Esophagus squamous epithelium (tissue), 5 donors: ENCODE data around the gene EFCAB6. TPM values are rescaled to one million over a fixed set of nuclear protein-coding genes. Genes with fewer than 3 reads are reported as not detected.

Experiments used
- DNase-seq: peaks from one replicate; lab custom pipeline; 2025; lab: John Stamatoyannopoulos, UW
- H3K27ac ChIP-seq, 4 donors: fragments of 200-600 bp; sonication (generic); one replicate each; pipeline ENCODE4 v1.5.1; 2016 to 2019; ENCODE audit warnings: mild to moderate bottlenecking in 1 of 4
- H3K27me3 ChIP-seq, 4 donors: fragments of 200-600 bp; sonication (generic); 1 replicate in 3 of 4; 2 replicates in 1 of 4; pipeline versions ENCODE4 v1.5.1 to v1.6.0; 2017 to 2021; ENCODE audit warnings: antibody characterized with exemption in 1 of 4
- H3K36me3 ChIP-seq, 3 donors: fragments of 200-600 bp; sonication (generic); one replicate each; pipeline ENCODE4 v1.5.1; 2016 to 2019
- H3K4me1 ChIP-seq, 3 donors: fragments of 200-600 bp; sonication (generic); one replicate each; pipeline ENCODE4 v1.5.1; 2017 to 2019
- H3K4me3 ChIP-seq, 4 donors: fragments of 200-600 bp; sonication (generic); 1 replicate in 3 of 4; 2 replicates in 1 of 4; pipeline ENCODE4 v1.5.1; 2016 to 2019; ENCODE audit warnings: mild to moderate bottlenecking in 2 of 4, moderate library complexity in 1 of 4
- H3K9me3 ChIP-seq, 3 donors: fragments of 200-600 bp; sonication (generic); one replicate each; pipeline ENCODE4 v1.5.1; 2016 to 2019
- POLR2A ChIP-seq, 4 donors: fragments of 450-650 bp; IDR thresholded peaks; one replicate each; pipeline ENCODE4 v1.6.1; 2017; ENCODE audit warnings: antibody characterized with exemption in 4 of 4, mild to moderate bottlenecking in 4 of 4, moderate library complexity in 3 of 4
- WGBS, 2 donors: methylation state at CpG; one replicate each; pipeline ENCODE4 v1.1.5; 2018; 5-methylcytosine and 5-hydroxymethylcytosine counted together
- intact Hi-C: fragments of 100-400 bp; cut with DNase I; formaldehyde crosslinking; loops from one replicate; pipeline ENCODE4 v1.15.0; 2022
- total RNA-seq, 4 donors: library from RNA; depleted of rRNA; stranded (reverse); fragments of >200 nt; gene quantifications; one replicate each; pipeline ENCODE4 v1.1.0, GENCODE V29; 2016
- TF ChIP-seq, protein P1 (sequence below), 6 experiments: fragments of 450-650 bp in 4 of 6; fragments of 200-600 bp in 2 of 6; sonication (generic) in 2 of 6; IDR thresholded peaks; one replicate each; pipeline ENCODE4 v1.5.1; 2016 to 2019; ENCODE audit warnings: antibody characterized with exemption in 6 of 6, mild to moderate bottlenecking in 4 of 6, moderate library complexity in 4 of 6
- donor health status: DM: yes; HTN: yes; CAD: no.

The EFCAB6 gene
- total RNA-seq, 4 donors from 2014 or later = 0.22 to 1.5 (median 0.90) TPM

DNA sequence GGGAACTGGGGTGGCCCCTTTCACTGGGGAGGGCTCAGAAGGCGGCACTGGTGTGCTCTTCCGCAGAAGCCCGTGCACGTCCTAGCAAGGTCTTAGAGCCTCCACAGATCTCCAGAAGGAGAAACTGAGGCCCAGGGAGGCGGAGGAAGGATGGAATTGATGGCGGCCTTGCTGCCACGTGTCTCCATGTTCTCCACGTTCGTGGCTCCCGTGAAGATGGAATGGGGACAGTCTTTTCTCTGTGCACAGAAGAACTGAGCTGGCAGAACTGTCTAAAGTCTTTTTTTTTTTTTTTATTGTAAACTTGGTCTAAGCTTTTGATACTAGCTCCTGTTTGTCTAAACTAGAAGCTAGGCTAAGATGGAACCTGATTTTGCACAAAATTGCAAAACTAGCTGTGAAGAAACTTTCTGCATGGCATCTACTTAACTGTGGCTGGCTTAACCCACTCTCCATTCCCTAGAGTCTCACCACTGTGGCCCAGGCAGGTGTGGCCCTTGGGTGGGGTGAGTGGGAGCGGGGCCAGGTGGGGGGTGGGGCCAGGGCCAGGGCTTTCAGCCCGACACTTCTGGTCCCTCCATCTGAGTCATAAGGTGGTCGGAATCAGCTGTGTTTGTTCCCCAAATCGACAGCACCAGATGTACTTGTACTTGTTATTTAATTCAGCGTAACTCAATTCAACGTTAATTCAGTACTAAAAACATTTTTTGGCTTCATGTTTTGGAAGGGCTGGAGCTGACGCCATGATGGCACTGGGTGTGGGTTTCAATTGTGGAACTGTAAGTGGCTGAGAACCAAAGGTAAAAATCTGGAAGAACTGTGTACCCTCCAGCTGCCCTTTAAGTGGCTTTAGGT, 279.6 kb downstream of the EFCAB6 start:
- WGBS, 2 donors = 77 to 81% methylated on average over 10 to 12 of the region's 17 CpGs
- H3K27ac ChIP-seq = peak overlapping the region in 1 of 4 donors; percentile 21
- no peak overlapping the region for H3K4me3 ChIP-seq
- TF ChIP-seq POLR2A (IDR thresholded peaks at IDR 0.05) = no peak
- TF ChIP-seq, protein P1, sequence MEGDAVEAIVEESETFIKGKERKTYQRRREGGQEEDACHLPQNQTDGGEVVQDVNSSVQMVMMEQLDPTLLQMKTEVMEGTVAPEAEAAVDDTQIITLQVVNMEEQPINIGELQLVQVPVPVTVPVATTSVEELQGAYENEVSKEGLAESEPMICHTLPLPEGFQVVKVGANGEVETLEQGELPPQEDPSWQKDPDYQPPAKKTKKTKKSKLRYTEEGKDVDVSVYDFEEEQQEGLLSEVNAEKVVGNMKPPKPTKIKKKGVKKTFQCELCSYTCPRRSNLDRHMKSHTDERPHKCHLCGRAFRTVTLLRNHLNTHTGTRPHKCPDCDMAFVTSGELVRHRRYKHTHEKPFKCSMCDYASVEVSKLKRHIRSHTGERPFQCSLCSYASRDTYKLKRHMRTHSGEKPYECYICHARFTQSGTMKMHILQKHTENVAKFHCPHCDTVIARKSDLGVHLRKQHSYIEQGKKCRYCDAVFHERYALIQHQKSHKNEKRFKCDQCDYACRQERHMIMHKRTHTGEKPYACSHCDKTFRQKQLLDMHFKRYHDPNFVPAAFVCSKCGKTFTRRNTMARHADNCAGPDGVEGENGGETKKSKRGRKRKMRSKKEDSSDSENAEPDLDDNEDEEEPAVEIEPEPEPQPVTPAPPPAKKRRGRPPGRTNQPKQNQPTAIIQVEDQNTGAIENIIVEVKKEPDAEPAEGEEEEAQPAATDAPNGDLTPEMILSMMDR (IDR thresholded peaks at IDR 0.05) = no peak
- DNase-seq = no peak
- H3K36me3 ChIP-seq = no peaks in the 10 kb centered on the region
- intact Hi-C loops = no loop called here
- H3K9me3 ChIP-seq = no peaks in the 10 kb centered on the region
- peaks cover 10 to 62% (median 13%) of the 10 kb centered on the region in 3 donors for H3K4me1 ChIP-seq
- H3K27me3 ChIP-seq = no peaks in the 10 kb centered on the region

DNA sequence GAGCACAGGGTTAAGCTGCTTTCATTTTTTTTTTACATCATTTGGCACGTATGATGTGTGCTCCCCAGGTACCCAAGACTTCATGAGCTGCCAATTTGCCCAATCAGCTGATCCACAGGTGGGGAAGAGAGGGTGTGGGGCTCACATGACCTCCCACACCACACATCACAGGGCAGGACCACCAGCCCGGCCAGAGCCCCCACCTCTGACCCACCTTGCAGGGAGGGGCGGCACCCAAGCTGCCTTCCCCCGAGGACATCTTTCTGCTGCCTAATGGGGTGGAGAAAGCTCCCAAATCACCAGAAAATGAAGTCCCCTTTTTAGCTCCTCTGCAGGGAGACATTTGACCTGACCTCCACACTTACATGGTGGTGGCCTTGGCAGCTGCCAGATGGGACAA, 280.5 kb downstream of the EFCAB6 start:
- intact Hi-C loops = no loop called here
- Histone ChIP-seq H3K36me3 (no peaks in the 10 kb centered on the region), H3K4me3 (no peak overlapping the region), H3K9me3 (no peaks in the 10 kb centered on the region), H3K27ac (peak overlapping the region in 1 of 4 donors; percentile 21), H3K4me1 (peaks cover 10 to 56% (median 13%) of the 10 kb centered on the region in 3 donors), H3K27me3 (peaks cover 0 to 5% (median 0%) of the 10 kb centered on the region in 4 donors)
- DNase-seq = no peak
- WGBS, 2 donors = 20 to 36% methylated on average over 1 to 2 of the region's 4 CpGs
- TF ChIP-seq POLR2A (IDR thresholded peaks at IDR 0.05) = no peak
- TF ChIP-seq, protein P1 (IDR thresholded peaks at IDR 0.05) = no peak

DNA sequence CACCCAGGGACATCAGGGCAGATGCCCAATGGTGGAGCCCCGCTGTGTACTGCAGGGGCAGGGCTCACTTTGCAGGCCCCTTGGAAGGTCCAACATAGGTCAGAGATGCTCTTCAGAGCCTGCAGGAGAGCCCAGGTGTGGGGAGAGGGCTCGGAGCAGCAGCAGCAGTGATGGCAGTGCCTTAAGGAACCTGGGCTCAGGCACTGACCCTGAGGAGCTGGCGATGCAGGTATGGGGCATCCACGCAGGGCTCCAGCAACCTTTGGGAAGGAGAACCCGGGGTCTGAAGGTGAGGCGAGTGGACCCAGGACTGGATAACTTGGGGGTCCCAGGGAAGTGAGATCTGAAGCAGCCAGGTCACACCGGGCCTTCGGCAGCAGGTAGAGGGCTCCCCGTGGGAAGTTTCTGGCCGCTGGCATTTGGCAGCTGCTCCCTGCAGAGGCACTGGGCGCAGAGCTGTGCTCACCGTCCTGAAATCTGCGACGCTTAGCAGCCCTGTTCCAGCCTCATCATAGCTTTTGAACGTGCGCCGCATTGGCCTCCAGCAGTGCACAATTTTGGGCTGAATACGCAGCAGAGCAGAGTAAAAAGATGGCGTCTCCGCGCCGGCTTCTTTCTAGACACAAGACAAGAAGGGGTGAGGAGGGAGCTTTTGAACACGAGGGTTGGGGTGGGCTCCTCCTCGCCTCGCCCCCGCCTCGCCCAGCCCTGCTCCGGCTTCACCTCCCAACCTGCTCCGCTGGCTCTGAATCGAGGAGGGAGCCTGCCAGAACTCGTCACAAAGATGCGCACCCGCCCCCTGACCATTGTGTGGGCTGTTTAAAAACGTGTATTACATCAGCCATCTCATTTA, 281.5 kb downstream of the EFCAB6 start:
- H3K4me1 ChIP-seq = peaks cover 10 to 46% (median 13%) of the 10 kb centered on the region in 3 donors
- no peak for DNase-seq
- no peaks in the 10 kb centered on the region for H3K9me3 ChIP-seq
- intact Hi-C loops = no loop called here
- peak overlapping the region in 3 of 4 donors; percentile 9 to 73 (median 52) for H3K27ac ChIP-seq
- WGBS, 2 donors = 50 to 60% methylated on average over 3 to 23 of the region's 34 CpGs
- H3K4me3 ChIP-seq = peak overlapping the region in 3 of 4 donors; percentile 21 to 25 (median 22)
- H3K27me3 ChIP-seq = peaks cover 0 to 15% (median 0%) of the 10 kb centered on the region in 4 donors
- H3K36me3 ChIP-seq = no peaks in the 10 kb centered on the region
- TF ChIP-seq, protein P1 (IDR thresholded peaks at IDR 0.05) = no peak
- no peak for TF ChIP-seq POLR2A (IDR thresholded peaks at IDR 0.05)

DNA sequence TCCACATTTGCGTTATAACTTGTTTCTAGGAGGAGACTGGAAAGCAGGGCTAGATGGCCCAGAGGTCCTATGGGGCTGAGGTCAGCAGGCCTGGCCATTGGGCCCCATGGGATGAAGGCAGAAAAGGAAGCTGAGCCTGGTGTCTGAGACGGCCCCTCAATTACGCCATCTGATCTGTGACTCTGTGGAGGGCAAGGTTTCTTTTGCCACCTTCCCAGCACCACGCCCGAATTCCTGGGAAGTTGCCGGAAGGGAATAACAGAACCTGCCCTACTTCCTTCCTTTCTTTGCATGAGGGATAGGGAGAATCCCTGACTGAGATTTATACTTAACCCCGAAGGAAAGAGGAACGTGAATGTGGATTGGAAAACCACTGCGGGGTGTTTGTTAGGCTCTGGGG, 282.2 kb downstream of the EFCAB6 start:
- Histone ChIP-seq H3K27ac (no peak overlapping the region), H3K4me1 (peaks cover 9 to 39% (median 10%) of the 10 kb centered on the region in 3 donors), H3K36me3 (no peaks in the 10 kb centered on the region), H3K9me3 (no peaks in the 10 kb centered on the region), H3K27me3 (peaks cover 0 to 16% (median 0%) of the 10 kb centered on the region in 4 donors), H3K4me3 (no peak overlapping the region)
- 44 to 53% methylated on average over 6 to 7 of the region's 9 CpGs for WGBS, 2 donors
- no peak for TF ChIP-seq POLR2A (IDR thresholded peaks at IDR 0.05)
- TF ChIP-seq, protein P1 (IDR thresholded peaks at IDR 0.05) = no peak
- DNase-seq = no peak
- intact Hi-C loops = no loop called here
